Non-pigmented ciliary epithelial cell (primary cell): ENCODE measurements around the gene ERICH6.

Source experiments
- DNase-seq: peaks from one replicate; pipeline ENCODE4 v3.0.0-alpha.2; 2010; ENCODE audit warnings: low read depth

The ERICH6 gene

DNA sequence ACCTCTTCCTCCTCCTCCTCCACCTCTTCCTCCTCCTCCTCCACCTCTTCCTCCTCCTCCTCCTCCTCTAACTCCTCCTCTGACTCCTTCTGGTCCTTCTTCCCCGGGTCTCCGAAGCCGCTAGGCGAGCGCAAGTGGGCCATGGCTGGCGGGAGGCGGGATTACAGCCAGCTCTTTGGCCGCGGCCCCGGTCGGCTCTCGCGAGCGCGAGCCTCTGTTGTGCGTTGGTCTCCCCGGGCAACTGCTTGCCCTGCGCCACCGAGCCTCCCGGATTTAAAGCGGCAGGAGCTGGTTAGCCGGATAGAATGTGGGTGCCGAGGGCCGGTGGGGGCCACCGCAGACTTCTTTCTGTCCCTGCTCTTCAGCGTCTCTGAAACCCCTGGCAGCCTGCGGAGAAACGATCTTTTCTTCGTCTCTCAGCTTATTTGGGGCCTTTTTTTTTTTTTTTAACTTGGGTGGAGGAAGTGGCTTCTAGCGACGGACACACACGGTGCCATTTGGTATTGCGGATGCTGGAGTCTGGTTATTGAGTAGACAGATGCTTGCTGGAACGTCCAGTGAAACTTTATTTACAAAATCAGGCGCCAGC, at the start of gene ERICH6:
Gene ERICH6 (minus strand): TSS at position 165 of the 589 bp plus-strand sequence. CDS start 22 bp downstream, at position 143.
- no peak for DNase-seq

DNA sequence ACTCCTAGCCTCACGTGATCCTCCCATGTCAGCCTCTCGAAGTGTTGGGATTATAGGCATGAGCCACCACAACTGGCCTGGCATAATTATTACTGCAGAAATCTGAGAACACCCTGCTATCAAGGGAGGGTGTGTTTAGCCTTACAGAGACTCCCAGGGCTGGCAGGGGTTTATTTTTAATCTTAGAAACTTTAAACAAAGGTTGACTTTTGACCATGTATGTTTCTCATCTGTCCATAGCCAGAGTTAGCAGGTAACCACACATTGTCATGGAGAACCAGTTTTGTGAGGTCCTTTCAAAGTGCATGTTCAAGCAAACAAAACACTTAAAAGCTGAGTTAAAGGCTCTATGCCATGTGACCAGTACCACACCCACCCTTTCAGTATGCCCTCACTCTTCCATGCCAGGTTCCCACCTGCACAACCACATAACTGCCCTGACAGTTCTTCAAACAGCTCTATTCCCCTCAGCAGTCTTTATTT, 48.1 kb upstream of the ERICH6 start:
- DNase-seq, result no peak

DNA sequence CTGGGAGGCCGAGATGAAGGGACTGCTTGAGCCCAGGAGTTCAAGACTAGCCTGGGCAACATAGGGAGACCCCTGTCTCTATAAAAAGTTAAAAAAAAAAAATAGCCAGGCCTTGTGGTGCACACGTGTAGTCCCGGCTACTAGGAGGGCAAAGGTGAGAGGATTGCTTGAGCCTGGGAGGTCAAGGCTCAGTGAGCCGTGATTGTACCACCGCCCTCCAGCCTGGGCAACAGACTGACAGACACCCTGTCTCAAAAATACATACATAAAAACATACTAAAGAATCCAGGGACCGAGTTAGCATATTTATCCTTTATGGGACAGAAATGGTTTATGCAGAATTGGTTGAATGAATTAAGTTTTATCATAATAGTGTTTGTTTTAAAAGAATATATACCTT, 45.5 kb upstream of the ERICH6 start:
- DNase-seq, result no peak

DNA sequence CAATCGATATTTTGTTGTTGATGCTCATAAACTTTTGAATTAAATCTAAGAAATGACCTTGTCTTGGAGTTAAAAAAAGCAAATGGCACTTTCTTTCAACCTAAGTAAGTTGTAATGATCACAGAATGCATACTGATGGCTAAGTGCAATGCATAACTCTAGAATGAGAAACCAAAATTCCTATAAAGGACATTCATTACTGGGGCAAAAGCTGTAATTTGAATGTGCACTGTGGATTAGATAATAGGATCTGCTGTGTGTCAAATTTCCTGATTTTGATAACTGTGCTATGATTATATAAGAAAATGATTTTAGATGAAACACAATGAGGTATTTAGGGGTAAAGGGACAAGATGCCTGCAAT, 44.9 kb upstream of the ERICH6 start:
- no peak for DNase-seq

DNA sequence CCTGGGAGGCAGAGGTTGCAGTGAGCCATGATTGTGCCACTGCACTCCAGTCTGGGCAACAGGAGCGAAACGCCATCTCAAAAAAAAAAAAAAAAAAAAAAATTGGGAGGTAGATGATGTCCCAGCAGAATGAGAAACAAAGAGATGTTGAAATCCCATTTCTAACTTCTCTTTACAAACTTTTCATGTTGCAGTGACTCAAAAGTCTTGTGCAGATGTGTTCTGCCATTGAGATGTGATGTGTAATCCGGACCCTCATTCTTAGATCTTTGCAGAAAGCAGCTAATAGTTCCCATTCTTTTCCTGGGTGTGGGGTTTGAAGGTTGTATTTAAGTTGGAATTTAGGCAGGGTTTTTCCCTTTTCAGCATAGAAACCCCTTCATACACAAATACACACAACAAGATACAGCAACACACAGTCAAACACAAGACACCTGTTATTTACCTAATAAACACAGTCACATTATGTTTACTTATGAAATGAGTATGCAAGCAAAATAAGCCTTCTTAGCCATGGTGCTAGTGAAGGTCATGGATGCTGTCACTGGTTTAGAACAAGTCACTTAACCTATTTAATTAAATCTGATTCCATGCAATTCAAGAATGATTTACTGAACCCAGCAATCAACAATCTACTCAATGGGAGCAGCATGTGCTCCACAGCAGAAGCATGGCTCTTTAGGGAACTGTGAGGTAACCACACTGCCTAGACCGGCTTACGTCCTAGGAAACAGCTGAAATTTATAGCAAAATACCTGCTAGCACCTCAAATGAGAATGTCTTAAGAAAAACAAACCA, 44.4 kb upstream of the ERICH6 start:
- no peak for DNase-seq

DNA sequence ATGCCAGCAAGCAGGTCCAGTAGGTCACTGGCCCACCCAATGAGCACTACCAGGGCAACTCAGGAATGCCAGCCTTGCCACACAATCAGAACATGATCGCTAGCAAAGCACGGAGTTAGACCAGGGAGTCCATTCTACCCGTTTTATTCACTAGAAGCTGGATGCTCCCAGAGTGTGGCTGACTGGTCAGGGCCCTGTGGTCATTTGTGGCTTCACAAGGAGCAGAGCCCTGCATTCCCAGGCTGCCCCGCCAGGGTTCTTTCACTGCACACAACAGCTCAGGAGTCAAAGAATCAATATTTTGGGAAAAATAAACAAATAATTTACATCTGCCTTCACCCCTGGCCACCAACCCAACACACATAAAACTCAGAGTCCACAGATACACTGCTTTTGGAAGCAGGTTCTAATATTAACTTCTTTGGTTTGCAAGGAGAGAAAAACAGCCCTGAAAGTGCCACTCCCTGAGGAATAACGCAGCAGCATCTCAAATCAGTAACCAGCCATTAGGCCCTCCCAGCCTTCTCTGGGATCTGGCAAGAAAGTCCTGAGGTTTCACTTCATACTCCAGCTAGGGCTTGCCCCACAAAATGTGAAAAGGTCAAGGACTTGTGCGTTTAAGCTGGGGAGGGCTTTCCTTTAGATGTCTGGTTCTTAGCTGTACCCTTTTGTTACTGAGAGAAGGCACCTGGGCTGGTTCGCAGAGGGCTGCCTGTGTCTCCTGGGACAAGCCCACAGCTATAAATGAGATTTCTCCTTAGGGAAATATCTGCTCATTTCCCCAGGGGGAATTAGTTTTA, 43.3 kb upstream of the ERICH6 start:
- no peak for DNase-seq

DNA sequence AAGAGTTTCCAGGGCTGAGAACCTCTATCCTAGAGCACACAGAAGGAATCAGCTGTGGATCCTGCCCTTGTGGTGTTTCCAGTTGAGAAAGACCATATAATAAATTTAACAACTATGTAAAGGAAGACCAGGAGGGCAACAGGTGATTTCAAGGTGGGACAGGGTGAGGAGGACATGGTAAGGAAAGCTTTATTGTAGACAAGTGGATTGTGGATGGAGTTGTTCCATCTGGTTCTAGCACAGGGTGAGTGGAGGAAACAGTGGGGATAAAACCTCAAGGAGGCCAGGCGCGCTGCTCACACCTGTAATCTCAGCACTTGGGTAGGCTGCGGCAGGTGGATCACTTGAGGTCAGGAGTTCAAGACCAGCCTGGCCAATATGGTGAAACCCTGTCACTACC, 42.1 kb upstream of the ERICH6 start:
- no peak for DNase-seq

DNA sequence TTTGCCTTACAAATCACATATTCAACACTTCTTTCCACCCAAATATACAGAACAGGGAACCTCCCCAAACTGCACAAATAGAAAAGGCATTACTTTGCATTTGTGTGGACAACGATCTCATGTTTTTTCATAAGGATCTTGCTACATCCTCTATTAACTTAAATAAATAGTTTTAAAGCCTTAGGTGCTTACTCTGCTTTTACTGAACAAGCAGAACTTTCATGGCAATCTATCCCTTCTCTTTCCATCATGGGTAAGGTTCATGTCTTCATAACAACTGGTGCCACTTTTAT, 41.1 kb upstream of the ERICH6 start:
- DNase-seq, result no peak

DNA sequence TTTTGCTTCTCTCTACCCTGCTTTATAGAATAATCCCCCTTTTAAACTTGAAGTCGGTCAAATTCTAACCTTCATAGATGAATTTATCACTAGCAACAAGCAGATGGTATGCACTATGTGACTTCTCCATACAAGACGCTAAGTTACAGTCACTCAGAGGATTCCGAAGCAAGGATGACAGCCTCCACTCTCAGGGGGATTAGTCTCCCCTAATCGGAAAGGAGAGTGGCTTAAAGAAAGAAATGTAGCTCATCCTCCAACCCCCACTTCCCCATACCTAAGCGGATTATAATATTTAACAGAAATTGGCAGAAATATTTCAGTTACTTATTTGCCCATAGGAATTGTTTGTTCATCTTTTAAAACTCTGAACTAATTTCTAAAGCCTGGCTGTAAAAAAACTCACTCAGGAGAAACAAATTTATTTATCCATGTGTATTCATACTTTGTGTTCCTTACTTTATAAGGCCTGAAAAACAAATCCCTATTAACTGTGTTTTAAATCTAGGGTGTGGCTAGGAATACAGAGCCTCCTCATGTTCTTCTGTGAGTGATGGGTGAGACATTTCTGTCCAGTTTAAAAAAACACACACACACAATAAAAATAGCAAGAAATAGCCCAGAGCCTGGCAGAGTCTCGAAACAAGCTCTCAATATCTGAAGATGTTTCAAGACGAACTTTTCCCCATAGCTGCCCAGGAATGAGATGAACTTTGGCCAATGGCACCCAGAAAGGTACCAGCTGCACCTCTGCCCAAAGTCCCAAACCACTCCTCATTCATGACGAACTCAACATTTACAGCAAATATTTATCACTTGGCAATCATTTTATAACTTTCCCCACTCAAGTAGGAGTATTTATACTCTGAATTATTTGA, 40.6 kb upstream of the ERICH6 start:
- DNase-seq, result no peak

DNA sequence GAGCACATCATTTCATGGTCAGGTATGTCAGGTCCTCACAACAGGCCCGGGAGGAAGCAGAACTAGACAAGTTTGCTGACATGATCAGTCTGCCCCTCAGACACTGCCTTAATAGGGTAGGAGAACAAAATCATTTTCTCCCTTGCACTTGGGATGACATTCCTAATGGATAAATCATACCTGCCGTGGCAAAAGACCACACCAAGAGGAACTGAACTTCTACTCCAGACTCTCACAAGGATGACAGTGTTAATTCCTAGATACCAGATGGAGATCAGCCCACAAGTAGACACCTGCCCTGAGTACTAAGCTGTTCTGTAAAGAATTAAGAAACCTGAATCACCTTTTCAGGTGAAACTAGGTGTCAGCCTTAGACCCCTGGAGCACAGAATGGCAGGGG, 39.8 kb upstream of the ERICH6 start:
- no peak for DNase-seq

DNA sequence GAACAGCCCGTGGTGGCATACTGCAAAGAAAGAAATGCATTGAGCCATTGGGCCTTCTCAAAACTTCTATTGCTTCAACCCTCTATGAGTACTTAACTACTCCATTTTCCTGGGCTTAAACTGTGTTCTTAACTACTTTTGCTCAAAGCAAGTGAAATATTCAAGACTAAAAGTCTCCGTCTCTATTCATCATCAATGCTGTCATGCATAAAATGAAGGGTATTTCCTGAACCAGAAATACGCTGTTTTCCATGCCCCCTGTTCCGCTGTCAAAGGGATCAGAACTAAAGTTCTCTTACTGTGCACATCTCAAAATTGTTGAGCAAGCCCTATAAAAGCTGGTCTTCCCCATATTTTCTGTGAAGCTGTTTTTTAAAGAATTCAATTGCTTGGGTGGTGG, 39.0 kb upstream of the ERICH6 start:
- DNase-seq, result no peak

DNA sequence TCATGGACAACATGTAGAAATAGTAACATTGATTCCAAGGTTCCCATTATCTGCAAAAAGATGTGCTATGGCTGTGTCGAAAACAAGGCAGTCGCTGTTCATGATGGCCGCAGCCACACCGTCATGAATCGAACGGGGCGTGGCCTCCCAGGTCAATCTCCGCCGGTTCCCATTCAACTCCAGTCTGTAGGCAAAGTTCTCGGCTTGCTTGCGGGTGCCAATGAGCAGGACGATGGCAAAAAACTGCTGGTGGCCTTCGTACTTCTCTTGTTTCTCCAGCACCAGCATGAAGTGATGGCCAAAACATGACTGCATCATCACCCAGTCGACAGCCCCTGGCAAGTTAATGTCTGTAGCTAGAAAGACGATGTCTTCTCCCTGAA, 38.4 kb upstream of the ERICH6 start:
- no peak for DNase-seq

DNA sequence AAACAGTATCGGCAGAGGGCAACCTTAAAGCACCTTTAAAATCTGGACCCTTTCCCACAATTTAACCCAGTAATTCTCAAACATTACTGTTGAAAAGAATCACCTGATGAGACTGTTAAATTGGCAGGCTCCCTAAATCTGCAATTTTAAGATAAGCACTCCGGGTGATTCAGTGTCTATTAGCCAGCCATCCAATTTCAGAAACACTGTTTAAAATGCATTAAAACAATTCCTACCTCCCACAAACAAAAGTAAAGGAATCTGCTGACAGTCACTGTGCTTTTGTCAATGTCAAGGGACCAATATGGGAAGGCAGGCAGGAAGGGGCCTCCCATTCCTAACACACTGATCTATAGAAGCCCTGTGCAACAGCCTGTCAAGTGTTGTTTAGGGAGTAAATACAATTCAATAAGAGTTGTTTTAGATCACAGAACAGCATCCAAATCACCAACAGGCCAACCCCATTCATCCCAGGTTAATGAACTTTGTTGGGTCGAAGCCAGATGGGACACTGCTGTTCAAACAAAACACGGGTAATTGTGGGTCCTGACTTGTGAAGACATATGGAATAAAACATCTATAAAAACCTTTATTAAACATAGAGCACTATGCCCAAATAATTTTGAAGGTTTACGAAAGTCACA, 37.9 kb upstream of the ERICH6 start:
- DNase-seq, result no peak

DNA sequence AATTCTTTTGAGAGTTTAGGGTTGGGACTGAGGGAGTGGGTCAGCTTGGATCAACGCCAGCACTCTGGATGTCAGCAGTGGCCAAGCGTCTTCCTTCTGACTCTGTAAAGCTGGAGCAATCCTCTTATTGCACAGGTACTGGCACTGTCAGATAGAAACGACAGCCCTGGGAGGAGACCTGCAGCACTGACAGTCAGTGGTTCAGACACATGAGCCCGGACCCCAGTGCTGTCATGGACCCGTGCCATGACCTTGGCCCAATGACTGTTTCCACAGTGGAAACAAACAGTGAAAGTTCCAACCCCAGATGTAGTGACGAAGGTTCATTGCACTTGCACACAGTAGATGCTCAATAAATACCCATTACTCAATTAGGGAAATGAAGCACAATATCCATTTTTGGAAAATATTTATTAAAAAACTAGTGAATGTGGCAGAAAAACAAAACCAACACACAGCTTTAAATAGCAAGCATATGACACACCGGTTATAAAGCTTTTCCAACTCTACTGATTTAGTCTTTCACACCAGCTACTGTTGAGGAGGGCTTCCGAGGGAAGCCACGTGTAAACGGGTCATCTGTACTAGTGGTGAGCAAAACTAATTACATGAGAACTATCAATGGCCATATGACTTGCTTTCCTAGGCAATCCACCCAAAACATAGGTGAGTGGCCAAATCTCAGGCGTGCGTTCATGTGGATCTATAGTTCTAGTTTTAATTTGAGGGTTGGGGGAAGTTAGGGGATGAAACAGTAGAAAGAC, 37.2 kb upstream of the ERICH6 start:
- DNase-seq, result no peak

DNA sequence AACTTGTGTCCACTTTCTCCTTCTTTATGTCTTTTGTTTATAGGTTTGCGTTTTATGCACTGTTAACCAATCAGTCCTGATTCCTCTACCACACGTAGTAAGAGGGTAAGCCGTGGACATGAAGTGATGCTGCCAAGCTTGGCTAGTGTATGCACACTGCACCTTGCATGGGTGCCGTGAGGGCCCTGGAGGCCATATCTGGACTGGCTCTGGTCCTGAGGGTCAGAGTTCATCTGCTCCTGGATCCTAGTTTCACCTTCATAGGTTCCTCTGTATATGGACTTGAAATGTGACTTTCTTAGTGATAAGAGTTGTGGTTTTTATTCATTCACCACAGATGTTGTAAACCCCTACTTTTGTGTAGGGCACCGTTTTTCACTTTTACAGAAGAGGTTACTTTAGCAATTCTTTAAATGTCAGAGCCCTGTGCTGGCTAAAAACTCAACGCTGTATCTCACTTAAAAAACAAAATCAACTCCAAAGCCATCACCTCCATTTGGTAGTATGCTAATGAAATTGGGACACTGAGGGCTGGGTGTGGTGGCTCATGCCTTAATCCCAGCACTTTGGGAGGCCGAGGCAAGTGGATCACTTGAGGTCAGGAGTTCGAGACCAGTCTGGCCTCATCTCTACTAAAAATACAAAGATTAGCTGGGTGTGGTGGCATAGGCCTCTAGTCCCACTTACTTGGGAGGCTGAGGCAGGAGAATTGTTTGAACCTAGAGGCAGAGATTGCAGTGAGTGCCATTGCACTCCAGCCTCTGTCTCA, 36.3 kb upstream of the ERICH6 start:
- DNase-seq, result no peak

DNA sequence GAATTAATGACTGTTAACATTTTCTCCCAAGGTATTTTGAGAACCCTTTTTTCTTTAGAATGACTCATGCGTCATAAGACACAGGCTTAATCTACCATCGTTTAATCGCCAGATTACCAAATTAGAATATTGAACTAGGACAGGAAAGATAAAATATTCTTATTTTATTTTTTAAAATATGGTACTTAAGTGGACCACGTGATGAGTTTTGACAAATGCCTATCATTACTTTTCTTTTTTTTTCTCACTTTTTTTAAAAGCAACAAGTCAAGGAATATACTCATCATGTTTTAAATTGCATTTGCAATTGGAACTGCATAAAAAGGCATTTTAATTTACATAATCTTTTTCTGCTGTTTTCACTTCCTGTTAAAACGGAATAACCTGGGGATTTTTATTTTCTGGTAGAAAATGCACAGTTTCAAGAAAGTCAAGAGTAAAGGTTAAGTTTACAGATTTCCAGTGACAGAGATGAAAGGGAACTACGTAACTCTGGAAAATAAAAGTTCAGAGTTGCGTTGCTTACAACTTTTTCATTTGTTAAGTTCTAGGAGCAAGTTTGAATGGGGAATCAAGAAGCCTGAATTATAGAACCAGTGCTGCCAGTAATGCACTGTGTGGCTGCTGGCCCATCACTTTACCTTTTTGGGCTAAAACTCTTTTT, 35.6 kb upstream of the ERICH6 start:
- no peak for DNase-seq

DNA sequence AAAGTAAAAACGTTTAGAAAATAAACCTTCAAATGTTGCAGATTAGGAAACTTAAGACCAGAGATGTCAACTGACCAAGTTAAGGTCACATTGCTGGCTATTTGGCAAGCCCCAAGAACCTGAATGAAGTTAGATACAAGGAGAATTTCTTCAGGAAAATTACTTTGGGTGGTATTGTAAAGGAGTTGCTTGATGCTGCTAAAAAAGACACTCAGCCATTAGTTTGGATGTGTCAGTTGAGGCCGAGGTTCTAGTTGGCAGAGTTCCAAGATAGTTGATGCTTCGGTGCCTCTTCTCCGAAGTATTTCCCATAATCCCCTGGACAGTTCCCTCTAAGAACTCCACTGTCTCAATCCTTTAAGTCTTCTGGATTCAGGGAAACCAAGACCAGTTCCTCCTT, 35.0 kb upstream of the ERICH6 start:
- no peak for DNase-seq

DNA sequence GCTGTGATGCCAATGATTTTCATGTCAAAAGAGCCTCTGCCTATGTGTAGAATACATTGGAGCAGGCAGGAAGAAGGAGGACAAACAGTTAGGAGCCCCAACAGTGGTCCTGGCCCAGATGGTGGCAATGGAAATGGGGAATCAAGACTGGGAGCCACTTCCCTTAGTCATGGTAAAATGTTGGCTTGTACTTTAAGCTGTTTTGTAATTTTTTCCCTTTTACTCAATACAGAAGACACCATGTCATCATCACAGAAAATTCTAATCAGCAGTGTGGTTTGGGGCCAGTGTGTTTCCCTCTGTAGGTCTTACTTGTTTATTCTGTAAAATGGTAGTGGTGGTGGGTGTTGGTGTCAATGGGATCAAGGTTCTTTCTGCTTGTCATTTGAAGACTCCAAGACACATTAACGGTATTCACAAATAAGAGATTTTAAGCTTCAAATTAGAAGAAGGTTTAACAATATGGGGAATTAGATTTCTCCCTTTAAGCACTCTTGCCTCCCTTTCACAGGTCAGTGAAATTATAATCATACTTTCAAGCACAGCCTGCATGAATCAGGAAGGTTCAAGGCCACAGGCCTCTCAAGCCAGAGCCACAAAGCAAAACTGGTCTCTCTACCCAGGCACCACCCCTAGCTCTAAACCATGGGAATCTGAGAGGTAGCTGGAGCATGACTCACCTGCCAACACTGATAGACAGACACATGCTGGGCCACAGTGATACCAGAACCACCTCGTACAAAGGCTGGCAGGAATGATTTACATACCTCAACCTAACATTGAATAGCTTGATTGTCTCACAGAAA, 34.4 kb upstream of the ERICH6 start:
- DNase-seq, result no peak
